ENCODE data around the gene TBC1D8.

GRCh38 chr2:101012054-101012705 lies 139.0 kb downstream of the TBC1D8 start:
- TF ChIP-seq POLR2AphosphoS5 (IDR thresholded peaks at IDR 0.05; ENCODE audit: borderline replicate concordance, low read depth, low read length) (no peak), EZH2 (IDR thresholded peaks at IDR 0.05) (no peak)
